ENCODE measurements around the gene RPL31. TPM values are rescaled to one million over a fixed set of nuclear protein-coding genes. Genes with fewer than 3 reads are reported as not detected.
A peak's percentile ranks its signal among the peaks of the same experiment; 100 is the strongest.

Gene RPL31
- total RNA-seq, 4 donors from 2014 or later: 715 to 2,331 (median 1,488) TPM

- 80 to 96% methylated on average over 2 to 4 of the region's 12 CpGs for WGBS, 2 donors (ENCODE audit: low coverage in 1 of 2)
- Histone ChIP-seq H3K9me3 (no peaks in the 10 kb centered on the region), H3K4me1 (peaks cover 0 to 14% (median 0%) of the 10 kb centered on the region in 3 donors), H3K36me3 (peaks cover 0 to 70% of the 10 kb centered on the region in 2 donors), H3K4me3 (no peak overlapping the region), H3K27ac (peak overlapping the region; percentile 71 to 84 (median 80)), H3K27me3 (no peaks in the 10 kb centered on the region)
- ATAC-seq: no peak
- TF ChIP-seq EP300 (IDR thresholded peaks at IDR 0.05) (no peak), POLR2AphosphoS5 (IDR thresholded peaks at IDR 0.05) (no peak), POLR2A (IDR thresholded peaks at IDR 0.05) (no peak)
- TF ChIP-seq, protein P1, sequence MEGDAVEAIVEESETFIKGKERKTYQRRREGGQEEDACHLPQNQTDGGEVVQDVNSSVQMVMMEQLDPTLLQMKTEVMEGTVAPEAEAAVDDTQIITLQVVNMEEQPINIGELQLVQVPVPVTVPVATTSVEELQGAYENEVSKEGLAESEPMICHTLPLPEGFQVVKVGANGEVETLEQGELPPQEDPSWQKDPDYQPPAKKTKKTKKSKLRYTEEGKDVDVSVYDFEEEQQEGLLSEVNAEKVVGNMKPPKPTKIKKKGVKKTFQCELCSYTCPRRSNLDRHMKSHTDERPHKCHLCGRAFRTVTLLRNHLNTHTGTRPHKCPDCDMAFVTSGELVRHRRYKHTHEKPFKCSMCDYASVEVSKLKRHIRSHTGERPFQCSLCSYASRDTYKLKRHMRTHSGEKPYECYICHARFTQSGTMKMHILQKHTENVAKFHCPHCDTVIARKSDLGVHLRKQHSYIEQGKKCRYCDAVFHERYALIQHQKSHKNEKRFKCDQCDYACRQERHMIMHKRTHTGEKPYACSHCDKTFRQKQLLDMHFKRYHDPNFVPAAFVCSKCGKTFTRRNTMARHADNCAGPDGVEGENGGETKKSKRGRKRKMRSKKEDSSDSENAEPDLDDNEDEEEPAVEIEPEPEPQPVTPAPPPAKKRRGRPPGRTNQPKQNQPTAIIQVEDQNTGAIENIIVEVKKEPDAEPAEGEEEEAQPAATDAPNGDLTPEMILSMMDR (IDR thresholded peaks at IDR 0.05): no peak
These were observed 24.6 kb upstream of the RPL31 start for GRCh38 chr2:100977511-100977910.

DNA sequence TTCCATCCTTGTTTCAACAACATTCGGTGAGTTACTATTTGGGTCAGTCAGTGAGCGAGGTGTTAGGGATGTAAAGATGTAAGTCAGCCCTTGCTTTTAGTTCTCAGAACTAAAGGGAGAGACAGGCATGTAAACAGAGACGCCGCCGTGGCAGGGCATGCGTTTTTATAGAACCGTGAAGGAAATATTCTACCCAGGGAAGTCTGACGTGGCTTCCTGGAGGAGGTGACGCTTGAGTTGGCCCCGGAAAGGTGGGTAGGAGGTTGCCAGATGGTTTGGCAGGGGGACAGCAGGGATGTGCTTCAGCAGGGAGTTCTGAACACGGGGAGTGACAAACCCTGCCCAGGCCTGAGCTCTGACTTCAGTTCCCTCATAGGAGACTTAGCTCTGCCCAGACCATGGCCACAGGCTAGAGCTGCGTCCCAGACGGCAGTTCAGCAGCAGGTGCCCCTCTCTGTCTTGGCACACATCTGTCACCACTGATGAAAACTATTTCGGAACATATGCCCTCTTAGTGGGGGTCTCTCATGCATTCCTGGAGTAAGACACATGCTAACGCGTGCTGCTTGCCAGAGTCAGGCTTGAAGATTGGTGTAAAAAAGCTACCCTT, 23.4 kb upstream of the RPL31 start:
- Histone ChIP-seq H3K36me3 (peaks cover 0 to 69% of the 10 kb centered on the region in 2 donors), H3K4me1 (peaks cover 0 to 20% (median 0%) of the 10 kb centered on the region in 3 donors), H3K9me3 (no peaks in the 10 kb centered on the region), H3K27ac (peak overlapping the region; percentile 71 to 84 (median 80)), H3K4me3 (peak overlapping the region in 1 of 2 donors; percentile 6), H3K27me3 (no peaks in the 10 kb centered on the region)
- WGBS, 2 donors (ENCODE audit: low coverage in 1 of 2): 57 to 59% methylated on average over 7 to 9 of the region's 16 CpGs
- peak; percentile 88 for TF ChIP-seq POLR2AphosphoS5 (IDR thresholded peaks at IDR 0.05)
- TF ChIP-seq, protein P1 (IDR thresholded peaks at IDR 0.05): no peak
- TF ChIP-seq EP300 (IDR thresholded peaks at IDR 0.05): no peak
- no peak for TF ChIP-seq POLR2A (IDR thresholded peaks at IDR 0.05)
- peak; percentile 89 for ATAC-seq

DNA sequence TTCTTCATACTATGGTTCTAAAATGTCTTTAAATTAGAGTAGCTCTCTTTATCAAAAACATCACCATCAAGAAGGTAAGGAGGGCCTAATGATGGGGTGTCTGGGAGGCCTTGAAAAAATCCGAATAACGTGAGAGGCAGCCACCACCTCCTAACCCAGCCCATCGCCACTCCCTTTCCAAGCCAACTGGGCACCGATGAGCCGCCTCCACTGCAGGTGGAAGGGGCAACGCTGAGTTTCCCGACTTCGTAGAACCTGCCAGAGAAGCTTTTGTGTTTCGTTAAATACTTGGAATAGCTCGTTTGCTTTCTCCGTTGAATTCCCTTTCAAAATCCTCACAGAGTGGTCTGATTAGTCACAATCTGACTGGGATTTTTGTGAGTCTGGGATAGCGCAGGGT, 22.0 kb upstream of the RPL31 start:
- H3K4me1 ChIP-seq: peaks cover 0 to 27% (median 0%) of the 10 kb centered on the region in 3 donors
- no peaks in the 10 kb centered on the region for H3K9me3 ChIP-seq
- H3K27ac ChIP-seq: peak overlapping the region in 3 of 4 donors; percentile 35 to 79 (median 59)
- H3K4me3 ChIP-seq: no peak overlapping the region
- 90 to 99% methylated on average over 8 to 11 of the region's 12 CpGs for WGBS, 2 donors (ENCODE audit: low coverage in 1 of 2)
- no peak for ATAC-seq
- H3K27me3 ChIP-seq: no peaks in the 10 kb centered on the region
- peaks cover 0 to 56% of the 10 kb centered on the region in 2 donors for H3K36me3 ChIP-seq
- TF ChIP-seq, protein P1 (IDR thresholded peaks at IDR 0.05): no peak
- TF ChIP-seq EP300 (IDR thresholded peaks at IDR 0.05) (no peak), POLR2A (IDR thresholded peaks at IDR 0.05) (no peak), POLR2AphosphoS5 (IDR thresholded peaks at IDR 0.05) (no peak)

DNA sequence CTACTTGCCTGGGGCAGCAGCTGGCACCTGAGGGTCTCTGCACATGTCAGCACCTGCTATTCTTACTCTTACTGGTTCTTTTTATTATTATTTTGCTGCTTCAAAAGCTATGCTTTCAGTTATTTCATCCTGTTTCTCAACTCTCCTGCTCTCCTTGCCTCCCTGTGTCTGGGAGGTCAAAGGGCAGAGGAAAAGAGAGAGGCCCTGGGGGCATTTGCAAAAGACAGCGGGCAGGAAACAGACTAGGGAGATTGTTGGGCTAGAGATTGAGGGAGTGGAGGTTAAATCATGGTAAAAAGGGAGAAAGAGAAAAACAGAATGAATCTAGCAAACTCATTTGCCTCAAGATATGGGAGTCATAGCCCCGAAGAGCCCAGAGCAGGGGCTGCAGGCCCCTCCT, 21.1 kb upstream of the RPL31 start:
- TF ChIP-seq POLR2A (IDR thresholded peaks at IDR 0.05) (no peak), EP300 (IDR thresholded peaks at IDR 0.05) (no peak), POLR2AphosphoS5 (IDR thresholded peaks at IDR 0.05) (no peak)
- TF ChIP-seq, protein P1 (IDR thresholded peaks at IDR 0.05): no peak
- 72 to 92% methylated on average over 2 of the region's 2 CpGs for WGBS, 2 donors (ENCODE audit: low coverage in 1 of 2)
- Histone ChIP-seq H3K4me3 (no peak overlapping the region), H3K36me3 (peaks cover 0 to 46% of the 10 kb centered on the region in 2 donors), H3K9me3 (no peaks in the 10 kb centered on the region), H3K4me1 (peaks cover 0 to 28% (median 0%) of the 10 kb centered on the region in 3 donors), H3K27me3 (no peaks in the 10 kb centered on the region), H3K27ac (no peak overlapping the region)
- ATAC-seq: no peak

GRCh38 chr2:100982431-100982861, 19.6 kb upstream of the RPL31 start:
- WGBS, 2 donors (ENCODE audit: low coverage in 1 of 2): 68% methylated on average over 5 to 6 of the region's 8 CpGs
- no peak overlapping the region for H3K27ac ChIP-seq
- no peak overlapping the region for H3K4me3 ChIP-seq
- TF ChIP-seq EP300 (IDR thresholded peaks at IDR 0.05) (no peak), POLR2A (IDR thresholded peaks at IDR 0.05) (no peak), POLR2AphosphoS5 (IDR thresholded peaks at IDR 0.05) (no peak)
- TF ChIP-seq, protein P1 (IDR thresholded peaks at IDR 0.05): no peak
- H3K27me3 ChIP-seq: no peaks in the 10 kb centered on the region
- no peak for ATAC-seq
- H3K36me3 ChIP-seq: peaks cover 0 to 34% of the 10 kb centered on the region in 2 donors
- H3K9me3 ChIP-seq: no peaks in the 10 kb centered on the region
- H3K4me1 ChIP-seq: peaks cover 0 to 28% (median 0%) of the 10 kb centered on the region in 3 donors

Measured in gastroesophageal sphincter (tissue), 4 donors.